GM18951 (cell line): Measurements from ENCODE around the gene JAKMIP2.

ENCODE experiments used
- POLR2A ChIP-seq: IDR thresholded peaks from 4 replicates; pipeline ENCODE4 v1.6.1; 2011; ENCODE audit warnings: mild to moderate bottlenecking; ENCODE audit not compliant: insufficient read length, insufficient read depth; ENCODE audit errors: extremely low read depth
- in situ Hi-C: fragments of 300-500 bp; cut with MboI; formaldehyde crosslinking; loops from one replicate; pipeline ENCODE4 v1.12.0; 2022; ENCODE audit warnings: low sequenced_read_pairs, mixed read lengths, inconsistent platforms; ENCODE audit not compliant: unreplicated experiment

The JAKMIP2 gene

GRCh38 chr5:147690595-147690994, 91.9 kb downstream of the JAKMIP2 start:
- in situ Hi-C loops, result no loop called here
- TF ChIP-seq POLR2A, result no peak

- no peak for TF ChIP-seq POLR2A
- in situ Hi-C loops, result no loop called here
Measured at GRCh38 chr5:147689426-147689825, 93.1 kb downstream of the JAKMIP2 start.

- in situ Hi-C loops, result no loop called here
- TF ChIP-seq POLR2A, result no peak
Measured at GRCh38 chr5:147688656-147689356, 93.7 kb downstream of the JAKMIP2 start.

GRCh38 chr5:147687118-147687517, 95.4 kb downstream of the JAKMIP2 start:
- no peak for TF ChIP-seq POLR2A
- in situ Hi-C loops, result no loop called here

- TF ChIP-seq POLR2A, result no peak
- in situ Hi-C loops, result no loop called here
Measured at GRCh38 chr5:147686421-147686820, 96.1 kb downstream of the JAKMIP2 start.

GRCh38 chr5:147685993-147686392, 96.5 kb downstream of the JAKMIP2 start:
- TF ChIP-seq POLR2A, result no peak
- in situ Hi-C loops, result no loop called here

- in situ Hi-C loops, result no loop called here
- TF ChIP-seq POLR2A, result no peak
Measured at GRCh38 chr5:147675168-147675567, 107.4 kb downstream of the JAKMIP2 start.

- in situ Hi-C loops, result no loop called here
- TF ChIP-seq POLR2A, result no peak
Measured at GRCh38 chr5:147674411-147674810, 108.1 kb downstream of the JAKMIP2 start.

- no peak for TF ChIP-seq POLR2A
- in situ Hi-C loops, result no loop called here
Measured at GRCh38 chr5:147673791-147674190, 108.7 kb downstream of the JAKMIP2 start.

- no peak for TF ChIP-seq POLR2A
- in situ Hi-C loops, result no loop called here
Measured at GRCh38 chr5:147673266-147673665, 109.3 kb downstream of the JAKMIP2 start.

GRCh38 chr5:147671365-147671764, 111.2 kb downstream of the JAKMIP2 start:
- TF ChIP-seq POLR2A, result no peak
- in situ Hi-C loops, result no loop called here

- in situ Hi-C loops, result no loop called here
- no peak for TF ChIP-seq POLR2A
Measured at GRCh38 chr5:147670815-147671214, 111.7 kb downstream of the JAKMIP2 start.

GRCh38 chr5:147669169-147669869, 113.2 kb downstream of the JAKMIP2 start:
- in situ Hi-C loops, result no loop called here

GRCh38 chr5:147668385-147668784, 114.1 kb downstream of the JAKMIP2 start:
- TF ChIP-seq POLR2A, result no peak
- in situ Hi-C loops, result no loop called here

More at GRCh38 chr5:147669169-147669869, 113.2 kb downstream of the JAKMIP2 start:
- TF ChIP-seq POLR2A, result no peak

GRCh38 chr5:147667363-147667762, 115.2 kb downstream of the JAKMIP2 start:
- in situ Hi-C loops, result no loop called here
- no peak for TF ChIP-seq POLR2A

GRCh38 chr5:147666419-147666818, 116.1 kb downstream of the JAKMIP2 start:
- in situ Hi-C loops, result no loop called here
- no peak for TF ChIP-seq POLR2A
